Skin epidermis (tissue), 12 donors: Measurements from ENCODE around the gene ADGRL3.

Experiments used
- H3K27ac ChIP-seq, 21 experiments: fragments of 200-600 bp; sonication (generic) in 11 of 21; one replicate each; pipeline ENCODE4 v1.5.0; 2020; ENCODE audit warnings: mild to moderate bottlenecking in 3 of 21, inconsistent platforms in 2 of 21, moderate library complexity in 2 of 21
- H3K4me3 ChIP-seq, 7 experiments: fragments of 200-600 bp; sonication (generic) in 2 of 7; one replicate each; pipeline ENCODE4 v1.5.0; 2020; ENCODE audit warnings: inconsistent platforms in 2 of 7, mild to moderate bottlenecking in 2 of 7, moderate library complexity in 1 of 7

Gene ADGRL3

DNA sequence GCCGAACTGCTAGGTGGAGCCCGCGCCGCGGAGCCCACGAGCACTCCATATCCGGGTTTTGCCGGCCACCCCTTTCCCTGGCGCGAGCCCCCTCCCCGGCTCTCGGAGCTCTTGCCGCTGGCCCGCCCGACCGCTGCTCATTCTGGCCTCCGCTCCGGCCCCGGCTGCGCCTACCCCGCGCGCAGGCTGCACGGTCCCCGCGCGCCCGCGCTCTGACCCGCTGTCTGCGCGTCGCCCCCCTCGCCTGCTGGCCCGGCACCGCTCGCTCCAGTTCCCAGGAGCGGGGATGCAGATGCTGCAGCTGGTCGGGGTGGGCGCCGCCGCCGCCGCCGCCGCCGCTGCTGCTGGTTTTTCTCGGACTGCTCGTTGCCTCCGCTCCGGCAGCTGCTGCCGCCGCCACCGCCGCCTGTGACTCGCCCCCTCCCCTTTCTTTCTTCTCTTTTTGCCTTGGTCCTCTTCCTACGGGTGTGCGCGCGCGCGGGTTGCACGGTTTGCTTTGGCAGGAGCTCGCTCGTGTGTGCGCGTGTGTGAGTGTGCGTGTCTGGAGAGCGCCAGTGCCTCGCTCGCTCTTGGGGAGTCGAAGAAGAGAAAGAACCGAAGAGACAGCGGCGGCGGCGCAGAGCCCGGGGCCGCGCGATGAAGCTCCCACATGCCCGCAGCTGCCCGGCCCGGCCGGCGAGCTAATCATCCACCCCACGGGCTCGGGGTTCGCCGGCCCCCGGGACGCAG, at the start of gene ADGRL3:
TSS of gene ADGRL3 (plus strand) at position 140 of the 729 bp plus-strand sequence.
- H3K27ac ChIP-seq = peak within 1 kb of the TSS in 15 of 21 experiments; percentile 6 to 84 (median 50)
- peak within 1 kb of the TSS; percentile 33 to 70 (median 44) for H3K4me3 ChIP-seq

DNA sequence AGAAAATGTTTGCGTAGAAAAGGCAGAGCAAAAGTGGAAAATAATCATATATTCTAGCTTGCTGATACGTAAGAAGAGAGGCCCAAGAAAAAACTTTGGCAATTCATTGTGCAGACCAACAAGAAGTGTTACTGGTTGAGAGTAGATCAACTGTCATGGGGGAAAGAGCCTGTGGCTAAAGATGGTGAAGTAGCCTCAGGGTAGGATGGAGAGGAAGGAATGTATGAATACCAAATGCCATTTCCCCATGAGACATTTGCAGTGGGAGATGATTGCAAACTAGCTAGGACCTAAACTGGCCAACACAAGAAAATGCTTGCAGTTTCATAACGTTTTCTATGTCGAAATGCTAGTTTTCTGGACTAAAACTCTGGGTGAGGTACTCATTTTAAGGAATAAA, 47.7 kb upstream of the ADGRL3 start:
- H3K4me3 ChIP-seq = no peak overlapping the region
- no peak overlapping the region for H3K27ac ChIP-seq

DNA sequence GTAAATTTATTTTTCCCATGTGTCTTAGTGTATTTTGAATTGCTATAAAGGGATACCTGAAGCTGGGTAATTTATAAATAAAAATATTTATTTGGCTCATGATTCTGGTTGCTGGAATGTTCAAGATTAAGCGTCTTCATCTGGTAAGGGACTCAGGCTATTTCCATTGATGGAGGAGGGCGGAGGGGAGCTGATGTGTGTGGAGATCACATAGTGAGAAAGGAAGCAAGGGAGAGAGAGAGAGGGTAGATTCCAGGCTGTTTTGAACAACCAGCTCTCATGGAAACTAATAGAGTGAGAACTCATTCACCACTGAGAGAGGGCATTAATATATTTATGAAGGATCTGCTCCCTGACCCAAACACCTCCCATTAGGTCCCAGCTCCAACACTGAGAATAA, 39.6 kb upstream of the ADGRL3 start:
- Histone ChIP-seq H3K4me3 (no peak overlapping the region), H3K27ac (no peak overlapping the region)

DNA sequence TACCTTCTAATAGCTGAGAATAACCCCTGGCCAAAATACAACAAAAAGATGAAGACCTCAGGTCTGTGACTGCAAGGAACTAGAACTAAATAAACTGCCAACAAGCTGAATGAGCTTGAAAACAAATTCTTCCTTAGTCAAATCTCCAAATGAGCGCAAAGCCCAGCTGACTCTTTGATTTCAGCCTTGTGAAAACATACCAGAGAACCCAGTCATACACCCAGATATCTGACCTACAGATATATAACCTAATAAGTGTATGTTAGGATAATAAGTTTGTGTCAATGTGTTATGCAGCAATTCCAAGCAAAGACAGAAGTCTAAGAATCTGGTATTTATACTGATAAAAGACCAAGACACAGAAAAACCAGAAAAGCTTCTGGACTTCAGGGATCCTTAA, 38.0 kb upstream of the ADGRL3 start:
- Histone ChIP-seq H3K4me3 (no peak overlapping the region), H3K27ac (no peak overlapping the region)

DNA sequence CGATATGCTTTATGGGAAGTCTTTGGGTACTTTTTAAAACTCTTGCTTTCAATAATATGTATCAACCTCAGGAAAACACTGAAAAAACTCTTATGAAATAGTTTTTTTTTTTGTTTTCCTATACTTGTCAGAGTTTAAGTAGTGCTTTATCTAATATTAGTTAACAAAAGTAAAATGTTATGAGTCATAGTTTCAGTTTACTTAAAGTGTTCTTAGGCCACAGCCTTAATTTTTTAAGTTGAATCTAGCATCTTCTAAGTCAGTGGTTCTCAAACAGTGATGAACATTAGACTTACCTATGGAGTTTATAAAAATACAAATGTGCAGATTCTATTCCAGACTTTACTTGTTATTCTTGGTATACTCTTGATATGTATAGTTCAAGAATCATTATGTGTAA, 26.3 kb upstream of the ADGRL3 start:
- Histone ChIP-seq H3K4me3 (no peak overlapping the region), H3K27ac (no peak overlapping the region)

DNA sequence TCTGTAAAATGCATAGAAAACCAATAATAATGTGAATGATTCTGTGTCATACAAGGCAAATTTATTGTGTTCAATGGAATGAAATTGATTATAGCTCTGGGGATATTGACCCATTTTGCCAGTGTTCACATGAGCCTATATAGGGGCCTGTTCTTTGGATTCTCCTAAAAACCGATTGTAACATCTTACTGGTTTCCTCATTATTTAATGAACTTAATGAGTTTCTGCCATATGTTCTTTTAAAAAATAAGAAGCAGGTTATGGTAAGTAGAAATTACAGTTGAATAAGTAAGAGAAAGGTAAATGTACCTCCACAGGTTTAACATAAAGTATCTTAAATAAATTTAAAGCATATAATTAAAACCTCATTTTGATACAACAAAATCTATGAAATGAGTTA, 24.6 kb upstream of the ADGRL3 start:
- Histone ChIP-seq H3K27ac (no peak overlapping the region), H3K4me3 (no peak overlapping the region)

DNA sequence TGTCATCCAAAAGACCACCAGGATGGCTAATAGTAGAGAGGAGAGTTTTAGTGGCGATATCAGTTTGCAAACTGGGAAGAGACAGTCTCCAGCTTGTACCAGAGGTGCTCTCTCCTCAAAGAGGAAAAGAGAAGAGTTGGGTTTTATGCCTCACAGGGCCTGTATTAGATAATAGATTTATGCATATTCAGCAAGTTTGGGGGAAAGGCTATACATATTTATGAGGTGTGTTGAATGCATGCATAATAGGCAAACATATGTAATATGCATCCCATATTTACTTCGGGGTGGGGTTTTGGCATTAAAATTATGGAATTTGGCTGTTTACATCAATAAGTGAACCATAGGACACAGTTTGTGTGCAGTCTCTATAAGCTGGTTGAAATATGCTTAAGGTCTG, 22.8 kb upstream of the ADGRL3 start:
- Histone ChIP-seq H3K27ac (no peak overlapping the region), H3K4me3 (no peak overlapping the region)

DNA sequence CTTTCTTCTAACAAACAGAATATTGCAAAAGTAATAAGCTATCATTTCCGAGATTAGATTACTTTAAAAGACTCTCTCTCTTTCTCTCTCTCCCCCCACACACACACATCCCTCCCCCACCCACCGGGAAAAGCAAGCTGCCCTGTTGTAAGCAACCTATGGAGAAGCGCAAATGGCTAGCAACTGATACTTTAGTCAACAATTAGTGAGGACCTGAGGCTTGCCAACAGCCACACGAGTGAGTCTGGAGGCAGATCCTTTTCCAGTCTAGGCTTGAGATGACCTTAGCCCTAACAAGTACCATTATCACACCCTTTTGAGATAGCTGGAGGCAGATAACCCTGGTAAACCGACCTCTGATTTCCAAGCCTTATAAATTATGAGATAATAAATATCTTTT, 19.7 kb upstream of the ADGRL3 start:
- H3K27ac ChIP-seq = no peak overlapping the region
- H3K4me3 ChIP-seq = no peak overlapping the region

DNA sequence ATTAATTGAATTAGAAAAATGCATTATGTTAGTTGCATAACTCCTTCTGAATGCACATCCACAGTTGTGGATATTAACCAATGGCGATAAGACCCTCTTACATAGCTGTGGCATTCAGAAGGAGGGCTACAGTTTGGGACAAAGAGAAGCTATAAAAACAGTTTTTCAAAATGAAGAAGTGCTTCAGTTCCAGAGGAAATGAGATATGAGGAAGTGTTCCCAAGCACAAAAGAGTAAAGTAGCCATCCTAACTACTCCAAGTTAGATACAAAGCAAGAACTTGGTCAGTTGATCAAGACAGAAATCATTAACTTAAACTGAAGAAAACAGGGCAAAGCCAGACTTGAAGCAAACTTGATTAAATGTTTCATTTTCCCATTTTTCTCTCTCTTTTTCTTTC, 17.2 kb upstream of the ADGRL3 start:
- Histone ChIP-seq H3K4me3 (no peak overlapping the region), H3K27ac (no peak overlapping the region)

DNA sequence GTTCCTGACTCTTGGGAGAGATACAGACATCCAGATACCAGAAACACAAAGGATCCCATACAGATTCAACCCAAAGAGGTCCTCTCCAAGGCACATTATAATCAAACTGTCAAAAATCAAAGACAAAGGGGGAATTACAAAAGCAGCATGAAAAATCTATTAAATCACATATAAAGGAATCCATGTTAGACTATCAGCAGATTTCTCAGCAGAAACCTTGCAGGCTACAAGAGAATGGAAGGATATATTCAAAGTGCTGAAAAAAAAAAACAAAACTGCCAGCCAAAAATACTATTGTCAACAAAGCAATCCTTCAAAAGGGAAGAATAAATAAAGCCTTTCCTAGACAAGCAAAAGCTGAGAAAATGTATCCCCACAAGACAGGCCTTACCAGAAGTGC, 14.8 kb upstream of the ADGRL3 start:
- no peak overlapping the region for H3K4me3 ChIP-seq
- no peak overlapping the region for H3K27ac ChIP-seq

DNA sequence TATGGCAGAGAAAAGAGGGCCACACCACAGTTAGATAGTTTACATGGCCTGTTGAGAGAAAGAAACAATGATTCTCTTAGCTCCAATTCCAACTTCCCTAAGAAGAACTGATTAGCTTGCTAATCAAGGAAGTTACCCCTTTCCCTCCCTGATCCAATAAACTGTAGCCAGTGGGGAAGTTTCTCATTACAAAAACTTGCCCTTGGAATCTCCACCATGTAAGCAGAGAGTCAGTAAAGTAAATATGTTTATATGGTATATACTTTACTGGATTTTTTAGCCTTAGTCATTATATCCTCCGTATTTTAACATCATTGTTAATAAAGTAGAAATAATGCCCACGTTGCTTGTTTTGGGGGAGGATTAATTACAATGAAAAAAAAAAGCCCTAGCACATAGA, 7.7 kb upstream of the ADGRL3 start:
- Histone ChIP-seq H3K27ac (no peak overlapping the region), H3K4me3 (no peak overlapping the region)

DNA sequence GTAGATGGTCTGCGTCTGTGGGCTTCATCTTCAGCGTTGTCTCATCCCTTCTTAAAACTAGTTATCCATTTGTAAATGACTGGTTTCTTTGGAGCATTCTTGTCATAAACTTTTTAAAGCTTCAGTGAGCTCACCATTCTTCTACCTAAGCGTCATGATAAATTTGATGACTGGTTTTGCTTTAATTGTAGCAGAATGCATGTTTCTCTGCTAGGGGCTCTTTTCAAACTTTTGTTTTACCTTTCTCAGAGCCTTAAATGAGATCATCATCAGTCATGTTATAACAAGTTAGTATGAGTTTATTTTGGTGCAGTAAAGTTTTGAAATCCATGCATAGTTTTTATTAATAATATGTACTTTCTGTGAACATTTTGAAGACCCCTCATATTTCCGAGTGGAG, 6.3 kb upstream of the ADGRL3 start:
- no peak overlapping the region for H3K4me3 ChIP-seq
- H3K27ac ChIP-seq = no peak overlapping the region

DNA sequence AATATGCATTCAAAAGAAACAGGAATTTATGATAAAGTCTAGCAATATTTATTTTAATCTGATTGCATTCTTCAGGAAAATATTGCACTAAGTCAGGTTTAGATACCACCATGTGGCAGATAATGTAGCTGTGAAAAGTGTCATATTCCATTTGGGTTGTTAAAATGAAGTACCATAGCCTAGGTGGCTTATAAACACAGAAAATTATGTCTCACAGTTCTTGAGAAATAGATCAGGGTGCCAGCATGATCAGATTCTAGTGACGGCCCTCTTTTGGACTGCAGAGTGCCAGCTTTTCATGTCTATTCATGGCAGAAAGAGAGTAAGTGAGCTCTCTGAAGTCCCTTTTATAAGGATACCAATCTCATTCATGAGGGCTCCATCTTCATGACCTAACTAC, 5.6 kb upstream of the ADGRL3 start:
- no peak overlapping the region for H3K27ac ChIP-seq
- no peak overlapping the region for H3K4me3 ChIP-seq

DNA sequence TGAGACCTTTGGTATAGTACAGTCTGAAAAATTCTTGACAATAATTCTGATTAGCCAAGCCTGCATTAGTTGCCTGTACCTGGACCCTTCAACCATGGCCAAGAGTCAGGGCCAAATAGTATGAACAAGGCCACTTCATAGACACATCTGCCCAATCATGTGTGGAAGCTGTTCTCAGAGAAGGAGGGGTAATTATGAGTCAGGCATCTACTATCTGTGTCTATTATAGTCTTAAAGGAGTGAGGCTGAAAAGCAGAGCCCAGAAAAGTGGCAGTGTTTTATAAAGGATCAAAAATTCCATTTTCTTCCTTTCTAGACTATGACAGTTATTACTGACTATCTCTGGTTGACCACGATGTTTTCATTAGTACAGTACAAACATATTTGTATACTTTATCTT, 5.0 kb upstream of the ADGRL3 start:
- H3K27ac ChIP-seq = no peak overlapping the region
- no peak overlapping the region for H3K4me3 ChIP-seq

DNA sequence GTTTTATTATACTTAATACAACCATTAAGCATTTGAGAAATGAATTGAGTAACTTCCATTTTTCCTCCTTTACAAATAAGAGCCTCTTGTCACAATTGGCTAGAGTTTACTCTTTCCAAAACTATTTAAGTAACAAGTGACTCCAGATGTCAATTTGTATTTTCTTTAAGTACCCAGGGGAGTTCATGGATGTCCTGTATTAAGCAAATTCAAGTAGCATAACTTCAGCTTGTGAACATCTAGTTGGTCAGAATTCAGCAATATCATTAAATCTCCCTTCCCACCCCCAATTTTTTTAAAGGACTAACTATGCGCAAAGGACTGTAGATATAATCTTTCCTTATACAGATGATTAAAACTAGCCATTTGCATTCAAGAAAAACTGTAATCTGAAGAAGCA, 1.4 kb upstream of the ADGRL3 start:
- H3K27ac ChIP-seq = no peak overlapping the region
- H3K4me3 ChIP-seq = no peak overlapping the region

DNA sequence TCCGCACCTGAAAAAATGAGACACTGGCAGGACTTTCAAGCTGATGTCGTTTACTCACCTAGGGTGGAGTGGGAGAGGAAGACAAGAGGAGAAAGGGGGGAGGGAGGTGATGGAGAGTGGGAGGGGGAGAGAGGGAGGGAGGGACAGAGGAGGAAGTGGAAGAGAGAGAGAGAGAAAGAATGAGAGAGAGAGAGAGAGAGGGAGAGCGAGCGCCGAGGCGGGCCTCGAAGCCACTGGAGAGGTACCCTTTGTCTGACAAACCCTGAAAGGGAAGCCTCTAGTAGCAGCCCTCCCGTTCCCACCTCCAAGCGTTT, 296 bp upstream of the ADGRL3 start:
- Histone ChIP-seq H3K27ac (peak overlapping the region in 4 of 21 experiments; percentile 63 to 84 (median 74)), H3K4me3 (peak overlapping the region; percentile 33 to 70 (median 44))

DNA sequence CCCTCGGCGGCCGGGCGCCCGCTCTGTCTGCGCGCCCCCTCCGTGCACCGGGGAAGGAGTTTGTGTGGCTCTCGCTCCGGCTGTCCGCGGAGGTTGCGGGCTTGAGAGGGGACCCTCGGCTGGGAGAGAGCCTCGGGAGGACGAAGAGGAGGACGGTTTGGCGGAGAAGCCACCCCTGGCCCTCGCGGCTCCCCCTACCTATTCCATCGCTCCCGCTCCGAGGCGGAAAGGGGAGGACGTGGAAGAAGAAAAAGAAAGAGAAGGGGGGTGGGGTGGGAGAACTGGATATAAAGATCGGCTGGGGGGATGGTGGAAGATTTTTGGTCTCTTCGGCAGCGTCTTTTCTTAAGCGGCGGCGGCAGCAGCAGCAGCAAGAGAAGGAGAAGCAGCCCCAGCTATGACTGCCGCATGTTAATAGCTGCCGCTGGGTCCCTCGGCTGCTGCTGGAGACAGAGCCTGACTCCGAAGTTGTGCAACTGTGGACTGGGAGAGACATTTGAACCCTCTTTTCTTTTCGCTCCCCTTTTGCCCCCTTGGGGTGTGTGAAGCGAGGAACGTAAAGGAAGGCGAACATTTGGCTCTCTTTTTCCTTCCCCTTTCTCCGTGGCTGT, 895 bp downstream of the ADGRL3 start:
- H3K4me3 ChIP-seq = peak overlapping the region; percentile 33 to 70 (median 44)
- peak overlapping the region in 15 of 21 experiments; percentile 6 to 84 (median 50) for H3K27ac ChIP-seq

DNA sequence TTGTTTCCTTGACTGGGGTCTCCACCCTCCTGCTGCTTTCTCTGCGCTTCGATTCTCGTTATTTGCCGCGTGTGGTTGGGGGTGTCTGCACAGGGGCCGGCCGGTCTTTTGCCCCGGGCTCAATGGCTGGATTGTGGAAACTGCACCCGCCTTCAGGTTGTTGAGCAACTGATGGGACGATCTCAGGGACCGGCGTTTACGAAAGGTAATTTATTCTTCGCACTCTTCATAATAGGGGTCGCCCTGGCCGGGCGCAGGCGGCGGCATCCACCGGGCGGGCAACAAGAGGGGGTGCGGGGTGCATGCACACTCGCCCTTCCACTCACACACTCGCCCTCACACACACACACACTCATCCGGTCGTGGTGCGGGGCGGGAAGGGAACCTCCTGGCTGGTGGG, 1.4 kb downstream of the ADGRL3 start:
- Histone ChIP-seq H3K4me3 (peak overlapping the region; percentile 33 to 70 (median 44)), H3K27ac (peak overlapping the region in 10 of 21 experiments; percentile 26 to 84 (median 64))

DNA sequence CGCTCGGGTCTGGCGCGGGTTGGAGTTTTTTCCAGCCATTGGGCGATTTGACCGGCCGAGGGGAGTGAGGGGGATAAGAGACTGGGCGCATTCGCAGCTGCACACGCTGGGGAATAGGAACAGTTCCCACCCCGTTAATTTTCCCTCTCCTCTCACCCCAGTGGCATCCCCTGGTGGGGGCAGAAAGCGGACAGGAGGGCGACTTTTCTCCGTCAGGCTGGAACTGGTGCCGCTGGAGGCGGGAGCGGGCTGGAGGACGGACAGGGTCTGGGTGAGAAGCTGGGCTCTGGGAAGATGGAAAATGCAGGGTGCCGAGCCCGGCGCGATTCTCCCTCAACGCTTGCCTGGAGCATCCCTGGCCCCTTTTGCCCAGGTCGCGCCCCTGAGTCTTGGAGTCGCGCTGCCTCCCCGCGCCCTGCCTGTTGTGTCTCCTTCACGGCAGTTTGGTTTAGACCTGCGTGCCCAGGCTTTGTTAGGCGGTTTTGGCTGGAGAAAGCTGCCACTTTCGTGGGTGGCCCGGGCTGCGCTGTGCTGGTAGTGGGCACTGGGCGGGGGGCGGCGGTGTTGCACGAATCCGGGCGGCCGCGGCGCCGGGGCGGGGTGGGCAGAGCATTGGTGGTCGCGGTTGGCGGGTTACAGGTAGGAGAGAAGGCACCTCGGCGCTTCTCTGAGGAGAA, 2.0 kb downstream of the ADGRL3 start:
- Histone ChIP-seq H3K27ac (peak overlapping the region in 11 of 21 experiments; percentile 24 to 84 (median 63)), H3K4me3 (peak overlapping the region; percentile 33 to 70 (median 44))

DNA sequence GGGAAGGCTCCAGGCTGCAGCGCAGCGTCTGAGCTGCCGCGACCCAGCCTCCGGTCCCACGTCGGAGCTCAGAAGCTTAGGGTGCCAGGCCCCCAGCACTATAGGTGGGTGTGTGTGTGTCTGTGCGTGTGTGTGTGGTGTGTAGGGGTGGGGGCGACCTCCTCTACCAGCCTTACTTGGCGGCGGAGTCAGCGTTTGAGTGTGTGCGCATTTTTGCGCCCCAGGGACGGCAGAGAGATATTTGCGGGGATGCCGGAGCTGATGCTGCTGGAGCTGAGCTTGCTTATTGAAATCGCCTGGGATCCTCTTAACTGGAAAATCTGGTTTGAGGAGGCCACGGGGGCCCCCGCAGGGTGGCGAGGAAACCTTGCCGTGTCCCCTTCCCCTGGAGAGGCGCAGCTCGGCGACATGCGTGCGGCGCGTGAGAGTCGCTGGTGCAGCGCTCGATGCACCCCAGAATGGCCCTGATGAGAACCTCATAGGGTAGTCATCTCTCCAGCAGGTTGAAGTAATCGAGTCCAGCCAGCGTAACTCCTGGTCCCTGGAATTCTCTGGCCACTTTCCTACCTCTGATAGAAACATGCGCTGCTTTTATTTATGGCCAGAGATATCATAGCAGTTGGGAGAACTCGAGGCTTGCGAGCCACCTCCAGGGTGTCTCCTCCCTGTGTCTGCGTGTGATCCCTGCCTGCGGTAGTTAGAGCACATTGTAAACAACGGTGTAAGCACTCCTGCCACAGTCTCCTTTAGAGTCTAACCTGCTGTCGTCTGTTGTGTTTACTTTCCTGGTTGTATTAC, 2.7 kb downstream of the ADGRL3 start:
- Histone ChIP-seq H3K4me3 (peak overlapping the region; percentile 33 to 70 (median 44)), H3K27ac (peak overlapping the region in 11 of 21 experiments; percentile 24 to 84 (median 57))
